Naive thymus-derived CD8-positive, alpha-beta T cell (primary cell): ENCODE measurements around the gene ACSS1. TPM values are rescaled to one million over a fixed set of nuclear protein-coding genes. Genes with fewer than 3 reads are reported as not detected.

Experiments used
- ATAC-seq, 2 donors: fragments of 150-1000 bp; cut with Tn5 transposase in 1 of 2; sonication (Bioruptor Pico), chemical (Tn5 transposase) in 1 of 2; 1 replicate in 1 of 2; 2 replicates in 1 of 2; pipeline ENCODE4 v1.10.0; 2021; ENCODE audit warnings: mild to moderate bottlenecking in 2 of 2, moderate library complexity in 2 of 2
- POLR2A ChIA-PET: fragments of 350-600 bp; sonication (Branson Sonifier 250); formaldehyde crosslinking; loops from one replicate; lab custom pipeline; 2021; ENCODE audit warnings: antibody characterized with exemption; lab: Charles Lee
- DNase-seq, 10 donors: peaks; one replicate each; pipeline versions ENCODE4 v3.0.0 to v3.0.0-alpha.2; 2020 to 2022
- H3K27ac Mint-ChIP-seq, 10 donors: one replicate each; pipeline ENCODE4 v1.8.0; 2020 to 2022; ENCODE audit warnings: mild to moderate bottlenecking in 10 of 10, mixed read lengths in 10 of 10, moderate library complexity in 4 of 10, inconsistent platforms in 1 of 10
- H3K27me3 Mint-ChIP-seq, 5 donors: one replicate each; pipeline ENCODE4 v1.8.0; 2021 to 2022; ENCODE audit warnings: mixed read lengths in 5 of 5
- H3K36me3 Mint-ChIP-seq, 3 donors: one replicate each; pipeline ENCODE4 v1.8.0; 2020 to 2022; ENCODE audit warnings: mixed read lengths in 3 of 3, mild to moderate bottlenecking in 2 of 3, inconsistent platforms in 1 of 3
- H3K4me1 Mint-ChIP-seq, 4 donors: one replicate each; pipeline ENCODE4 v1.8.0; 2021 to 2022; ENCODE audit warnings: mixed read lengths in 4 of 4
- H3K4me3 Mint-ChIP-seq, 10 donors: one replicate each; pipeline ENCODE4 v1.8.0; 2020 to 2022; ENCODE audit warnings: mild to moderate bottlenecking in 10 of 10, mixed read lengths in 10 of 10, moderate library complexity in 6 of 10, inconsistent platforms in 1 of 10
- H3K9me3 Mint-ChIP-seq, 9 donors: one replicate each; pipeline ENCODE4 v1.8.0; 2020 to 2022; ENCODE audit warnings: mixed read lengths in 9 of 9, mild to moderate bottlenecking in 3 of 9, inconsistent platforms in 1 of 9, moderate library complexity in 1 of 9
- polyA plus RNA-seq, 3 donors: library from polyadenylated mRNA; unstranded; fragments of 300-500 nt; fragmentation: Illumina TruSeq; gene quantifications; one replicate each; pipeline ENCODE4 v1.2.3, GENCODE V29; 2021
- total RNA-seq, 8 experiments: library from RNA in 2 of 8; stranded (reverse) in 2 of 8; gene quantifications; one replicate each; pipeline ENCODE4 v1.2.3 and lab custom pipeline; 2021 to 2026

The ACSS1 gene
- total and polyA plus RNA-seq, 5 experiments from 2014 or later, result 45.2 to 57.8 (median 48.2) TPM

GRCh38 chr20:24980291-24981053 lies 77.5 kb downstream of the ACSS1 start:
- no peaks in the 10 kb centered on the region for H3K27me3 Mint-ChIP-seq
- DNase-seq (peak in 1 of 10 donors; percentile 5), ATAC-seq (no peak)
- peaks cover 30 to 91% (median 68%) of the 10 kb centered on the region in 3 donors for H3K36me3 Mint-ChIP-seq
- H3K27ac Mint-ChIP-seq, result peak overlapping the region in 5 of 10 donors; percentile 22 to 83 (median 28)
- peaks cover 0 to 16% (median 10%) of the 10 kb centered on the region in 9 donors for H3K9me3 Mint-ChIP-seq
- POLR2A ChIA-PET, result no interaction called here
- no peak overlapping the region for H3K4me3 Mint-ChIP-seq
- H3K4me1 Mint-ChIP-seq, result peaks cover 20 to 81% (median 49%) of the 10 kb centered on the region in 4 donors

GRCh38 chr20:24979036-24979960 lies 78.6 kb downstream of the ACSS1 start:
- POLR2A ChIA-PET, result interaction anchor here (0.6 kb wide), 1 partner anchor 213 kb away, joined by 4 read pairs; no protein-coding TSS in a partner anchor
- Mint-ChIP-seq H3K4me3 (peak overlapping the region in 1 of 10 donors; percentile 3), H3K27ac (peak overlapping the region in 6 of 10 donors; percentile 26 to 77 (median 69)), H3K4me1 (peaks cover 16 to 71% (median 39%) of the 10 kb centered on the region in 4 donors), H3K9me3 (peaks cover 0 to 17% (median 10%) of the 10 kb centered on the region in 9 donors), H3K27me3 (no peaks in the 10 kb centered on the region), H3K36me3 (peaks cover 33 to 96% (median 71%) of the 10 kb centered on the region in 3 donors)
- ATAC-seq, result no peak
- peak in 1 of 10 donors; percentile 11 for DNase-seq

DNA sequence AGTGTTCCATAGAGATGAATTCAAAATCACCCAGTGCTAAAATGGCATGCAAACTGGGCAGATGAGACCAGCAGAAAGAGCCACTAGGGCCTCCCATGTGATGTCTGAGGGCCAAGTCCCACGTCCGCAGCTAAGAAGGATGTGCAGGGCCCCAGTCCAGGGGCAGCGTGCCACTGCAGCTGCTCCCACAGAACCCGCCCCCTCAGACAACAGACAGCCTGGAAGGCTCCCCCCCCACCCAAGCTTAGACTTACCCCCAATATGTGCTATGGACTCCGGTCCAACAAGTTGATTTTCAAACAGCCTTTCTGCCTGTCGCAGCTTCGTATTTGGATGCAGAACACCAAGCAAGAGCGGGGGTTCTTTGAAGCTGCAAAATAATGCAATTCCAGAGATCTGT lies 79.4 kb downstream of the ACSS1 start:
- H3K4me3 Mint-ChIP-seq, result no peak overlapping the region
- ATAC-seq (no peak), DNase-seq (peak in 1 of 10 donors; percentile 3)
- no peaks in the 10 kb centered on the region for H3K27me3 Mint-ChIP-seq
- H3K27ac Mint-ChIP-seq, result peak overlapping the region in 1 of 10 donors; percentile 10
- peaks cover 0 to 17% (median 10%) of the 10 kb centered on the region in 9 donors for H3K9me3 Mint-ChIP-seq
- peaks cover 16 to 65% (median 37%) of the 10 kb centered on the region in 4 donors for H3K4me1 Mint-ChIP-seq
- peaks cover 33 to 96% (median 70%) of the 10 kb centered on the region in 3 donors for H3K36me3 Mint-ChIP-seq
- POLR2A ChIA-PET, result no interaction called here

- DNase-seq (no peak), ATAC-seq (no peak)
- no peak overlapping the region for H3K4me3 Mint-ChIP-seq
- peaks cover 16 to 59% (median 33%) of the 10 kb centered on the region in 4 donors for H3K4me1 Mint-ChIP-seq
- H3K36me3 Mint-ChIP-seq, result peaks cover 33 to 96% (median 73%) of the 10 kb centered on the region in 3 donors
- peaks cover 0 to 17% (median 10%) of the 10 kb centered on the region in 9 donors for H3K9me3 Mint-ChIP-seq
- POLR2A ChIA-PET, result no interaction called here
- H3K27ac Mint-ChIP-seq, result peak overlapping the region in 1 of 10 donors; percentile 48
- H3K27me3 Mint-ChIP-seq, result no peaks in the 10 kb centered on the region
Measured at GRCh38 chr20:24977797-24978196, 80.1 kb downstream of the ACSS1 start.

- ATAC-seq, result no peak
- Mint-ChIP-seq H3K4me1 (peaks cover 14 to 57% (median 29%) of the 10 kb centered on the region in 4 donors), H3K4me3 (no peak overlapping the region), H3K9me3 (peaks cover 0 to 17% (median 10%) of the 10 kb centered on the region in 9 donors), H3K36me3 (peaks cover 30 to 94% (median 72%) of the 10 kb centered on the region in 3 donors), H3K27ac (peak overlapping the region in 1 of 10 donors; percentile 46), H3K27me3 (no peaks in the 10 kb centered on the region)
- DNase-seq, result no peak
- POLR2A ChIA-PET, result no interaction called here
Measured at GRCh38 chr20:24977336-24977735, 80.6 kb downstream of the ACSS1 start.

- DNase-seq (peak in 1 of 10 donors; percentile 11), ATAC-seq (no peak)
- H3K9me3 Mint-ChIP-seq, result peaks cover 0 to 17% (median 9%) of the 10 kb centered on the region in 9 donors
- H3K4me1 Mint-ChIP-seq, result peaks cover 0 to 34% (median 6%) of the 10 kb centered on the region in 4 donors
- no peak overlapping the region for H3K27ac Mint-ChIP-seq
- no peak overlapping the region for H3K4me3 Mint-ChIP-seq
- no peaks in the 10 kb centered on the region for H3K27me3 Mint-ChIP-seq
- POLR2A ChIA-PET, result no interaction called here
- H3K36me3 Mint-ChIP-seq, result peaks cover 27 to 95% (median 50%) of the 10 kb centered on the region in 3 donors
Measured at GRCh38 chr20:24972341-24972740, 85.6 kb downstream of the ACSS1 start.

- Mint-ChIP-seq H3K4me1 (peaks cover 0 to 30% (median 5%) of the 10 kb centered on the region in 4 donors), H3K27ac (no peak overlapping the region), H3K4me3 (no peak overlapping the region), H3K9me3 (peaks cover 0 to 12% (median 8%) of the 10 kb centered on the region in 9 donors), H3K36me3 (peaks cover 19 to 93% (median 45%) of the 10 kb centered on the region in 3 donors), H3K27me3 (no peaks in the 10 kb centered on the region)
- POLR2A ChIA-PET, result no interaction called here
- DNase-seq (peak in 1 of 10 donors; percentile 8), ATAC-seq (no peak)
Measured at GRCh38 chr20:24971376-24972101, 86.4 kb downstream of the ACSS1 start.

GRCh38 chr20:24970754-24971153 lies 87.2 kb downstream of the ACSS1 start:
- no peak overlapping the region for H3K4me3 Mint-ChIP-seq
- POLR2A ChIA-PET, result no interaction called here
- H3K27ac Mint-ChIP-seq, result peak overlapping the region in 3 of 10 donors; percentile 57 to 89 (median 63)
- peaks cover 11 to 93% (median 40%) of the 10 kb centered on the region in 3 donors for H3K36me3 Mint-ChIP-seq
- DNase-seq, result no peak
- no peak for ATAC-seq
- no peaks in the 10 kb centered on the region for H3K27me3 Mint-ChIP-seq
- H3K9me3 Mint-ChIP-seq, result peaks cover 0 to 8% (median 2%) of the 10 kb centered on the region in 9 donors
- H3K4me1 Mint-ChIP-seq, result peaks cover 0 to 31% (median 3%) of the 10 kb centered on the region in 4 donors

GRCh38 chr20:24970030-24970553 lies 87.8 kb downstream of the ACSS1 start:
- Mint-ChIP-seq H3K36me3 (peaks cover 5 to 92% (median 34%) of the 10 kb centered on the region in 3 donors), H3K27me3 (no peaks in the 10 kb centered on the region), H3K4me1 (peaks cover 0 to 37% (median 5%) of the 10 kb centered on the region in 4 donors), H3K9me3 (peaks cover 0 to 2% (median 0%) of the 10 kb centered on the region in 9 donors), H3K27ac (peak overlapping the region in 1 of 10 donors; percentile 89), H3K4me3 (peak overlapping the region in 1 of 10 donors; percentile 14)
- DNase-seq, result no peak
- no peak for ATAC-seq
- POLR2A ChIA-PET, result no interaction called here

DNA sequence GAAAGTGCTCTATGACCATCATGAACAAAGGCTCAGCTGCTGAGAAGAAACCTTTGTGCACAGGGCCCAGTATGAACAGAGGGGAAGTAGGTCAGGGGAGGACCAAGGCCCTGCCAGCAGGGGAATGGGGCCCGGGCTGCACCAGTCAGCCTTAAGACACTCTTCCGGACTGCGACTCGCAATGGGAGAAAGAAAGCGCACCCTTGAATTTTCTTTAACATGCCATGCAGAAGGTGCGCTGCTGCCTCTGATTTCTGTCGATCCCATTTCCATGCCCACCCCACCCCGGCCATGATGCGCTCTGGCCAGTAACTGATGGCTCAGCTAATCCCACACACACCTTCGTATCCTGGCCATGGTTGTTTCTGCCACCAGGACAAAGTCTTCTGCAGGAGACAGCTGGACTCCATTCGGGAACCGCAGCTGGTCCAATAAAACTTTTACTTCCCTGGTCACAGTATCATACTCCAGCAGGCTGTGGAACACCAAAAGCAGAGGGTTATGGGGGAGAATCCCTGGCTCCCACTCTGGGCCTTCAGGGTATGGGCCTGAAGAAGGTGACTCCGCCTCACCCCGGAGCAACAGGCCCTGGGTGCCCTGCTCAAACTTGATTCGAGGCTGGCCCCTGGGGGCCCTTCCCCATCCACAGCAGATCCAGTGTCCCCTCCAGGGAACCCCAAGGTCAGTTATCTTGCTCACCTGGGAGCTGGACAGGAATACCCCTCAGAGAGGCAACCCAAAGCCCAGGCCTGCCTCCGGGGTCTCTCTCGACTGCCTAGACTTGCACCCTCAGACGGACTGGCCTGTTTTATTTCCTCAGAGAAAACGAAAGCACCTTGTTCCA lies 88.5 kb downstream of the ACSS1 start:
- DNase-seq, result no peak

More for the DNA sequence above, 88.5 kb downstream of the ACSS1 start:
- POLR2A ChIA-PET, result no interaction called here
- H3K9me3 Mint-ChIP-seq, result no peaks in the 10 kb centered on the region
- no peak for ATAC-seq
- H3K27ac Mint-ChIP-seq, result peak overlapping the region in 6 of 10 donors; percentile 13 to 89 (median 53)
- peak overlapping the region in 1 of 10 donors; percentile 14 for H3K4me3 Mint-ChIP-seq
- H3K36me3 Mint-ChIP-seq, result peaks cover 5 to 92% (median 39%) of the 10 kb centered on the region in 3 donors
- peaks cover 0 to 40% (median 5%) of the 10 kb centered on the region in 4 donors for H3K4me1 Mint-ChIP-seq
- no peaks in the 10 kb centered on the region for H3K27me3 Mint-ChIP-seq
